Uterus (tissue), 2 donors: ENCODE results near the gene LYPD3.

ENCODE experiments used
- POLR2A ChIP-seq, 2 donors: fragments of 450-650 bp; IDR thresholded peaks; one replicate each; pipeline ENCODE4 v1.6.1; 2016; ENCODE audit warnings: antibody characterized with exemption in 2 of 2, mild to moderate bottlenecking in 1 of 2, moderate library complexity in 1 of 2
- TF ChIP-seq, protein P1 (sequence below), 4 experiments: fragments of 200-600 bp in 2 of 4; fragments of 450-650 bp in 2 of 4; sonication (generic) in 2 of 4; IDR thresholded peaks; one replicate each; pipeline ENCODE4 v1.5.1; 2016 to 2019; ENCODE audit warnings: antibody characterized with exemption in 4 of 4, mild to moderate bottlenecking in 2 of 4, moderate library complexity in 1 of 4

DNA sequence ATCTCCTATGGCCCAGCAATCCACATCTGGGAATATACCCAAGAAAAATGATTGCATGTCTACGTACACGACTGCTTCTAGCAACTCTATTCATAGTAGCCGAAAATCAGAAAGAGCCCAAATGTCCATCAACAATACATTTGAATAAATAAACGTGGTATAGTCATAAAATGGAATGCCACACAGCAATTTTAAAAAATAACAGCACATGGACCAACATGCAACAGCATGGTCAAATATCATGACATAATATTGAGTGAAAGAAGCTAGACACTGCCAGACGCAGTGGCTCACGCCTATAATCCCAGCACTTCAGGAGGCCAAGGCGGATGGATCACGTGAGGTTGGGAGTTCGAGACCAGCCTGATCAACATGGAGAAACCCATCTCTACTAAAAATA is 34.4 kb downstream of the LYPD3 start:
- TF ChIP-seq, protein P1, sequence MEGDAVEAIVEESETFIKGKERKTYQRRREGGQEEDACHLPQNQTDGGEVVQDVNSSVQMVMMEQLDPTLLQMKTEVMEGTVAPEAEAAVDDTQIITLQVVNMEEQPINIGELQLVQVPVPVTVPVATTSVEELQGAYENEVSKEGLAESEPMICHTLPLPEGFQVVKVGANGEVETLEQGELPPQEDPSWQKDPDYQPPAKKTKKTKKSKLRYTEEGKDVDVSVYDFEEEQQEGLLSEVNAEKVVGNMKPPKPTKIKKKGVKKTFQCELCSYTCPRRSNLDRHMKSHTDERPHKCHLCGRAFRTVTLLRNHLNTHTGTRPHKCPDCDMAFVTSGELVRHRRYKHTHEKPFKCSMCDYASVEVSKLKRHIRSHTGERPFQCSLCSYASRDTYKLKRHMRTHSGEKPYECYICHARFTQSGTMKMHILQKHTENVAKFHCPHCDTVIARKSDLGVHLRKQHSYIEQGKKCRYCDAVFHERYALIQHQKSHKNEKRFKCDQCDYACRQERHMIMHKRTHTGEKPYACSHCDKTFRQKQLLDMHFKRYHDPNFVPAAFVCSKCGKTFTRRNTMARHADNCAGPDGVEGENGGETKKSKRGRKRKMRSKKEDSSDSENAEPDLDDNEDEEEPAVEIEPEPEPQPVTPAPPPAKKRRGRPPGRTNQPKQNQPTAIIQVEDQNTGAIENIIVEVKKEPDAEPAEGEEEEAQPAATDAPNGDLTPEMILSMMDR (IDR thresholded peaks at IDR 0.05): no peak
- TF ChIP-seq POLR2A (IDR thresholded peaks at IDR 0.05): no peak
